ENCODE data around the gene ZNF738. TPM values are rescaled to one million over a fixed set of nuclear protein-coding genes. Genes with fewer than 3 reads are reported as not detected.

Gene ZNF738
- total RNA-seq, 1 donor from 2014 or later = 13.2 TPM

GRCh38 chr19:21410166-21410565 is 51.4 kb downstream of the ZNF738 start:
- intact Hi-C loops (cut with micrococcal nuclease) = no loop called here

- intact Hi-C loops (cut with micrococcal nuclease) = no loop called here
These were observed 63.4 kb downstream of the ZNF738 start for GRCh38 chr19:21422244-21422643.

- intact Hi-C loops (cut with micrococcal nuclease) = no loop called here
These were observed 64.5 kb downstream of the ZNF738 start for GRCh38 chr19:21423057-21424041.

Other genes starting within 250 kb of the ZNF738 start
- 21.5 and 23.5 TPM in 2 replicates for gene ZNF431, start 217.0 kb upstream of the ZNF738 start, total RNA-seq
- gene ZNF708, start 29.6 kb upstream of the ZNF738 start, total RNA-seq = 15.3 and 16.7 TPM in 2 replicates
- 17.1 and 17.3 TPM in 2 replicates for gene ZNF493, start 38.1 kb downstream of the ZNF738 start, total RNA-seq
- gene ZNF429, start 146.6 kb downstream of the ZNF738 start, total RNA-seq = 5.5 and 6.5 TPM in 2 replicates

All from T-helper 2 cell treated with Interferon-gamma antibody and Interleukin-4, amounts not matched to agents 100 ng/mL and 5 ng/mL, for 36 hours (primary cell).